ENCODE measurements around the gene MYO3B.
"Not testable (repeated sequence)": the region's sequence is repeated elsewhere in the genome, so short reads cannot be mapped to it uniquely, and the experiment has no call there.

The MYO3B gene

GRCh38 chr2:170647741-170648436, 469.9 kb downstream of the MYO3B start:
- DNase-seq (ENCODE audit: low spot score): no peak

- DNase-seq (ENCODE audit: low spot score): no peak
These were observed 473.8 kb downstream of the MYO3B start for GRCh38 chr2:170651624-170652325.

- DNase-seq (ENCODE audit: low spot score): no peak
These were observed 474.9 kb downstream of the MYO3B start for GRCh38 chr2:170652637-170653417.

GRCh38 chr2:170656669-170657068, 478.7 kb downstream of the MYO3B start:
- DNase-seq (ENCODE audit: low spot score): no peak

- DNase-seq (ENCODE audit: low spot score): no peak
These were observed 482.5 kb downstream of the MYO3B start for GRCh38 chr2:170660409-170660808.

GRCh38 chr2:170665743-170666142, 487.8 kb downstream of the MYO3B start:
- no peak for DNase-seq (ENCODE audit: low spot score)

- DNase-seq (ENCODE audit: low spot score): no peak
These were observed 492.0 kb downstream of the MYO3B start for GRCh38 chr2:170669909-170670308.

- DNase-seq (ENCODE audit: low spot score): no peak
These were observed 492.7 kb downstream of the MYO3B start for GRCh38 chr2:170670651-170671050.

- no peak for DNase-seq (ENCODE audit: low spot score)
These were observed 493.1 kb downstream of the MYO3B start for GRCh38 chr2:170671079-170671478.

GRCh38 chr2:170674282-170674681, 496.3 kb downstream of the MYO3B start:
- DNase-seq (ENCODE audit: low spot score): not testable (repeated sequence)

- DNase-seq (ENCODE audit: low spot score): no peak
These were observed 497.8 kb downstream of the MYO3B start for GRCh38 chr2:170675701-170676100.

GRCh38 chr2:170679607-170680079, 501.7 kb downstream of the MYO3B start:
- no peak for DNase-seq (ENCODE audit: low spot score)

- DNase-seq (ENCODE audit: low spot score): no peak
These were observed 502.4 kb downstream of the MYO3B start for GRCh38 chr2:170680172-170680941.

GRCh38 chr2:170681311-170681710, 503.4 kb downstream of the MYO3B start:
- DNase-seq (ENCODE audit: low spot score): no peak

GRCh38 chr2:170685591-170685990, 507.6 kb downstream of the MYO3B start:
- DNase-seq (ENCODE audit: low spot score): no peak

GRCh38 chr2:170689481-170689880, 511.5 kb downstream of the MYO3B start:
- DNase-seq (ENCODE audit: low spot score): no peak

- DNase-seq (ENCODE audit: low spot score): no peak
These were observed 512.7 kb downstream of the MYO3B start for GRCh38 chr2:170690640-170691039.

- no peak for DNase-seq (ENCODE audit: low spot score)
These were observed 516.4 kb downstream of the MYO3B start for GRCh38 chr2:170694316-170694715.

- no peak for DNase-seq (ENCODE audit: low spot score)
These were observed 517.8 kb downstream of the MYO3B start for GRCh38 chr2:170695521-170696410.

- DNase-seq (ENCODE audit: low spot score): no peak
These were observed 519.0 kb downstream of the MYO3B start for GRCh38 chr2:170696948-170697347.

- DNase-seq (ENCODE audit: low spot score): no peak
These were observed 523.1 kb downstream of the MYO3B start for GRCh38 chr2:170701011-170701410.
